ENCODE results near the gene SSTR4.

Gene SSTR4

DNA sequence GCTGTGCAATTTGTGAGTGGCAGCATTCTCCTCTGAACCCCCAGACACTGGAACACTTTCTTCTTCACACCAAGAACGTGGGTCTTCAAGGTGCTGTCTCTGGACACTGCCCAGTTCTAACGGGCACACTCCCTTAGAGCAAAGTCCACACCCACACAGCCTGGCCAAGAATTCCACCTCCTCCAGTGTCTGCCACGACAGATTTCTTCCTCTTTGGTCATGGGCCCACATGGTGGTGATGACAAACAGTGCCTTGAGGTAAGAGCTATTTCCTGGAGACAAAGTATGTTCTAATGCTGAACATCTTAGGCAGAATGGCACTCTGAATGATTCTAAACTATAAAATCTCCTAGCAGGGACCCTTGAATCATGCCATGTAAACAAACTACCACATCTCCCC is 25.5 kb upstream of the SSTR4 start:
- Histone ChIP-seq H3K4me1 (peaks cover 0 to 8% (median 0%) of the 10 kb centered on the region in 4 donors), H3K4me3 (no peak overlapping the region), H3K9me3 (no peaks in the 10 kb centered on the region), H3K36me3 (no peaks in the 10 kb centered on the region), H3K27me3 (no peaks in the 10 kb centered on the region), H3K27ac (no peak overlapping the region)
- TF ChIP-seq, protein P1, sequence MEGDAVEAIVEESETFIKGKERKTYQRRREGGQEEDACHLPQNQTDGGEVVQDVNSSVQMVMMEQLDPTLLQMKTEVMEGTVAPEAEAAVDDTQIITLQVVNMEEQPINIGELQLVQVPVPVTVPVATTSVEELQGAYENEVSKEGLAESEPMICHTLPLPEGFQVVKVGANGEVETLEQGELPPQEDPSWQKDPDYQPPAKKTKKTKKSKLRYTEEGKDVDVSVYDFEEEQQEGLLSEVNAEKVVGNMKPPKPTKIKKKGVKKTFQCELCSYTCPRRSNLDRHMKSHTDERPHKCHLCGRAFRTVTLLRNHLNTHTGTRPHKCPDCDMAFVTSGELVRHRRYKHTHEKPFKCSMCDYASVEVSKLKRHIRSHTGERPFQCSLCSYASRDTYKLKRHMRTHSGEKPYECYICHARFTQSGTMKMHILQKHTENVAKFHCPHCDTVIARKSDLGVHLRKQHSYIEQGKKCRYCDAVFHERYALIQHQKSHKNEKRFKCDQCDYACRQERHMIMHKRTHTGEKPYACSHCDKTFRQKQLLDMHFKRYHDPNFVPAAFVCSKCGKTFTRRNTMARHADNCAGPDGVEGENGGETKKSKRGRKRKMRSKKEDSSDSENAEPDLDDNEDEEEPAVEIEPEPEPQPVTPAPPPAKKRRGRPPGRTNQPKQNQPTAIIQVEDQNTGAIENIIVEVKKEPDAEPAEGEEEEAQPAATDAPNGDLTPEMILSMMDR (IDR thresholded peaks at IDR 0.05) = no peak
- DNase-seq = no peak
- intact Hi-C loops (cut with DNase I; ENCODE audit: low total_unique reads) = no loop called here

DNA sequence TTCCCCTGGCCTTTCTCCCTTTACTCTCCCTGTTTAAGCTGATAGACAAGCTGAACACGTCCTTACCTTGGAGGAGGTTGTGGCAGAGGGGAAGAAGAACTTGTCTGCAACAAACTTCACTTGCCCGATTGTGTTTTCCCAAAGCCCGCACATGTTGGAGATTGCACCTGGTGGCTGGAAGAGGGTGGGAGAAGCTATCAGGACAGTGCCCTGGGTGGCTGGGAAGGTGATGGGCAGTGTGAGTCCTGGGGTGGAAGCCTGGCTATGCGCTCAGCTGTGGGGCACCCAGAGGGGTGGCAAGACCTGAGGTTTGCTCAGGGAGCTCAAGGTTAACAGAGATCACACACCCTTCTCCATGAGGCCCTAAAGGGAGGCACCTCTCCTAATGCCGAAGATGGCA is 25.0 kb upstream of the SSTR4 start:
- Histone ChIP-seq H3K9me3 (no peaks in the 10 kb centered on the region), H3K27ac (no peak overlapping the region), H3K27me3 (no peaks in the 10 kb centered on the region), H3K4me1 (peaks cover 0 to 8% (median 0%) of the 10 kb centered on the region in 4 donors), H3K4me3 (no peak overlapping the region), H3K36me3 (no peaks in the 10 kb centered on the region)
- DNase-seq = no peak
- TF ChIP-seq, protein P1 (IDR thresholded peaks at IDR 0.05) = no peak
- intact Hi-C loops (cut with DNase I; ENCODE audit: low total_unique reads) = no loop called here

DNA sequence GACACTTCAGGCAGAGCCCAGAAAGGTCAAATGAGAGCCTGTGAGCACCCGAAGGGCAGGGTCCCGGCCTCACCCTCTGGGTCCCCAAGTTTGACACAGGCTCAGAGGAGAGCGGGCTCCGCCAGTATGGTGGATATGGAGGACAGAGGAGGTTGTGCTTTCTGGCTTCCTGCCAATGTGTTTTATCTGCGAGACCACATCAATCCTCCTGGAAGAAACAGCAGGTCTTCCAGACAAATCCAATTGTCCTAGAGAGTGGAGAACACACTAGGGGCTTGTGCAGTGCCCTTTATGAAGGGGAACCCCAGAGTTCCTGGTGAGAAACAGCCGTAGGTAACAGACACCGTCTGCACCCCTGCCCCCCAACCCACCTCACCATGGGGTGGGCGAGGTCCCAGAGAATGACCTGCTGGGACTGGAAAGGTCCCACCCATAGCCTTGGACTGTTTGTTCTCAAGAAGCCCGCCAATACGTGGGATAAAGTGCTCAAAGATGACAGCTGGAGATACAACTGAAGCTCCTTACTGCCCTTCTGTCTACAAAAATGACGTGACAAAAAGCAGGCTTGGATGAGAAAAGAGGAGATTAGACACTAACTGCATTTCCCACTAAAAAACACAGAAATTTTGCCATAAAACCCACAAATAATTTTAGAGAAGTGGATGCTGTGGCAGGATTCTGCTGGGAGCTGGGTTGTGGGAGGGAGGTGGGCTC is 23.9 kb upstream of the SSTR4 start:
- no peak for DNase-seq
- TF ChIP-seq, protein P1 (IDR thresholded peaks at IDR 0.05) = no peak
- intact Hi-C loops (cut with DNase I; ENCODE audit: low total_unique reads) = no loop called here
- H3K27me3 ChIP-seq = no peaks in the 10 kb centered on the region
- peaks cover 0 to 8% (median 0%) of the 10 kb centered on the region in 4 donors for H3K4me1 ChIP-seq
- no peaks in the 10 kb centered on the region for H3K9me3 ChIP-seq
- H3K4me3 ChIP-seq = no peak overlapping the region
- H3K36me3 ChIP-seq = no peaks in the 10 kb centered on the region
- no peak overlapping the region for H3K27ac ChIP-seq

DNA sequence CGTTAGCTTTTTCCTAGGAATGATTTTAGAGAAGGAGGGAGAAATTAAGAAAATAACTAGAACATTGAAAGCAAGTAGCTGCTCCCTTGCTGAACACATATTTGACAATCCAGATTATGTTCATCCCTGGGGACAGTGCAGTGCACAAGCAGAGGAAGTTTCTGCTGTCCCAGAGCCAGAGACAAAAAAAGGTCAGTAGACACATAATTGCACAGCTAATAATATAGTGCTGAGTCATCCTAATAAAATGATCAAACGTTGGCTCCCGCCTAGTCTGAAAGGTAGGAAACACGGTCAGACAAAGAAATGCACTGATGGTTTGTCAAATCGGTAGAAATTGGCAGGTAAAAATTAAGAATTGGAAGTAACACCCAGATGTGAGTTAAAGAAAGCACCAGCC is 21.7 kb upstream of the SSTR4 start:
- Histone ChIP-seq H3K27me3 (no peaks in the 10 kb centered on the region), H3K4me3 (no peak overlapping the region), H3K27ac (no peak overlapping the region), H3K36me3 (no peaks in the 10 kb centered on the region), H3K9me3 (no peaks in the 10 kb centered on the region), H3K4me1 (peaks cover 0 to 8% (median 0%) of the 10 kb centered on the region in 4 donors)
- TF ChIP-seq, protein P1 (IDR thresholded peaks at IDR 0.05) = no peak
- intact Hi-C loops (cut with DNase I; ENCODE audit: low total_unique reads) = no loop called here
- no peak for DNase-seq

DNA sequence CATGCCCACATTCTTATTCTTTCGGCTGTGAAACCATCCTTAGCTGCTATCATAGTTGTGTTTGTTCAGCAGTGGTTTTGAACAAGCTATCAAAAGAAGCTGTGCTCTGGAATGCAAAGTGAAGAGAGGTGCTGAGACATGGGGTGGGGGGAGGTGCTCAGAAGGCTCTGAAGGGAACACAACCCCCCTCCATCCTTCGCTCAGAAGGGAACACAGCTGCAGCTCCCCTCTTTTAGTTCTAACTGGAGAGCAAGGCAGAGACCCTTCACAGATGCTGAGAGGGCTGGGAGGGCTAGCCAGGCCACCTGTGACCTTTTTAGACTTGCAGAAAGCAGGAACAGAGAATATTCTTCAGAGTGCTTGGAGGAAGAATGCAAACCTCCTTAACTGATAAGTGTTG is 17.6 kb upstream of the SSTR4 start:
- Histone ChIP-seq H3K27me3 (no peaks in the 10 kb centered on the region), H3K4me3 (no peak overlapping the region), H3K9me3 (no peaks in the 10 kb centered on the region), H3K4me1 (peaks cover 0 to 8% (median 0%) of the 10 kb centered on the region in 4 donors), H3K27ac (no peak overlapping the region), H3K36me3 (no peaks in the 10 kb centered on the region)
- DNase-seq = no peak
- intact Hi-C loops (cut with DNase I; ENCODE audit: low total_unique reads) = no loop called here
- TF ChIP-seq, protein P1 (IDR thresholded peaks at IDR 0.05) = no peak
